ENCODE data around the gene ELAVL1.
"Not testable (repeated sequence)": the region's sequence is repeated elsewhere in the genome, so short reads cannot be mapped to it uniquely, and the experiment has no call there.

ELAVL1 gene

GRCh38 chr19:8005534-8006256 lies at the start of gene ELAVL1:
TSS of gene ELAVL1 (minus strand) at chr19:8005641. CDS start at chr19:7991815, 13,826 bp downstream.
- peak; percentile 95 for DNase-seq

GRCh38 chr19:8054169-8054568 lies 48.7 kb upstream of the ELAVL1 start:
- no peak for DNase-seq

GRCh38 chr19:8052464-8052859 lies 47.0 kb upstream of the ELAVL1 start, which contains the start of gene CCL25:
TSS of gene CCL25 (plus strand) at chr19:8052760. CDS start at chr19:8053050, 290 bp downstream.
- no peak for DNase-seq

- DNase-seq, result peak; percentile 96
Measured at GRCh38 chr19:8050274-8051096, 45.0 kb upstream of the ELAVL1 start.

- DNase-seq, result no peak
Measured at GRCh38 chr19:8046569-8047165, 41.2 kb upstream of the ELAVL1 start.

GRCh38 chr19:8045872-8046568 lies 40.6 kb upstream of the ELAVL1 start:
- DNase-seq, result no peak

GRCh38 chr19:8044018-8044417 lies 38.6 kb upstream of the ELAVL1 start:
- DNase-seq, result no peak

GRCh38 chr19:8042900-8043299 lies 37.5 kb upstream of the ELAVL1 start:
- DNase-seq, result no peak

GRCh38 chr19:8041531-8041931 lies 36.1 kb upstream of the ELAVL1 start:
- no peak for DNase-seq

GRCh38 chr19:8039231-8039630 lies 33.8 kb upstream of the ELAVL1 start:
- DNase-seq, result no peak

- no peak for DNase-seq
Measured at GRCh38 chr19:8038815-8039214, 33.4 kb upstream of the ELAVL1 start.

GRCh38 chr19:8036434-8037099 lies 31.1 kb upstream of the ELAVL1 start:
- DNase-seq, result peak; percentile 71

- DNase-seq, result no peak
Measured at GRCh38 chr19:8034178-8034525, 28.7 kb upstream of the ELAVL1 start.

- not testable (repeated sequence) for DNase-seq
Measured at GRCh38 chr19:8033287-8034177, 28.1 kb upstream of the ELAVL1 start.

GRCh38 chr19:8030960-8031359 lies 25.5 kb upstream of the ELAVL1 start:
- no peak for DNase-seq

- peak; percentile 47 for DNase-seq
Measured at GRCh38 chr19:8028951-8029491, 23.6 kb upstream of the ELAVL1 start.

GRCh38 chr19:8025316-8025715 lies 19.9 kb upstream of the ELAVL1 start:
- no peak for DNase-seq

- DNase-seq, result not testable (repeated sequence)
Measured at GRCh38 chr19:8024256-8024655, 18.8 kb upstream of the ELAVL1 start.

GRCh38 chr19:8023371-8023770 lies 17.9 kb upstream of the ELAVL1 start:
- DNase-seq, result no peak

GRCh38 chr19:8022275-8022674 lies 16.8 kb upstream of the ELAVL1 start:
- no peak for DNase-seq

- DNase-seq, result no peak
Measured at GRCh38 chr19:8021374-8021773, 15.9 kb upstream of the ELAVL1 start.
